Measurements from ENCODE around the gene ACADS.
"Not testable (repeated sequence)": the region's sequence is repeated elsewhere in the genome, so short reads cannot be mapped to it uniquely, and the experiment has no call there.

ACADS gene

GRCh38 chr12:120703311-120703942 is 22.2 kb upstream of the ACADS start:
- DNase-seq, result no peak

GRCh38 chr12:120705618-120706017 is 20.0 kb upstream of the ACADS start:
- no peak for DNase-seq

- DNase-seq, result no peak
These were observed 19.6 kb upstream of the ACADS start for GRCh38 chr12:120706029-120706428.

- DNase-seq, result no peak
These were observed 17.0 kb upstream of the ACADS start for GRCh38 chr12:120708651-120709050.

GRCh38 chr12:120710031-120710804 is 15.4 kb upstream of the ACADS start, which contains the start of gene UNC119B:
TSS of gene UNC119B (plus strand) at chr12:120710458. CDS start at chr12:120710475, 17 bp downstream.
- DNase-seq, result peak; percentile 60

- DNase-seq, result no peak
These were observed 14.8 kb upstream of the ACADS start for GRCh38 chr12:120710805-120711296.

- no peak for DNase-seq
These were observed 14.2 kb upstream of the ACADS start for GRCh38 chr12:120711411-120711810.

- no peak for DNase-seq
These were observed 13.0 kb upstream of the ACADS start for GRCh38 chr12:120712610-120713009.

GRCh38 chr12:120713861-120714482 is 11.7 kb upstream of the ACADS start:
- DNase-seq, result no peak

GRCh38 chr12:120718055-120718454 is 7.6 kb upstream of the ACADS start:
- DNase-seq, result no peak

- DNase-seq, result no peak
These were observed 6.6 kb upstream of the ACADS start for GRCh38 chr12:120719072-120719471.

GRCh38 chr12:120719496-120720233 is 6.0 kb upstream of the ACADS start:
- no peak for DNase-seq

- DNase-seq, result no peak
These were observed 5.2 kb upstream of the ACADS start for GRCh38 chr12:120720234-120720986.

GRCh38 chr12:120720987-120721801 is 4.4 kb upstream of the ACADS start:
- no peak for DNase-seq

- no peak for DNase-seq
These were observed 3.8 kb upstream of the ACADS start for GRCh38 chr12:120721866-120722265.

- DNase-seq, result no peak
These were observed 2.8 kb upstream of the ACADS start for GRCh38 chr12:120722784-120723183.

- no peak for DNase-seq
These were observed 906 bp upstream of the ACADS start for GRCh38 chr12:120724720-120725119.

- no peak for DNase-seq
These were observed 421 bp upstream of the ACADS start for GRCh38 chr12:120725151-120725658.

- DNase-seq, result no peak
These were observed 826 bp downstream of the ACADS start for GRCh38 chr12:120726510-120726793.

GRCh38 chr12:120726961-120727360 is 1.3 kb downstream of the ACADS start:
- no peak for DNase-seq

- not testable (repeated sequence) for DNase-seq
These were observed 6.6 kb downstream of the ACADS start for GRCh38 chr12:120732198-120732597.

All from GOT3 (cell line).